Activated CD8-positive, alpha-beta T cell treated with anti-CD3 and anti-CD28 coated beads for 36 hours (primary cell): ENCODE results near the gene RPL36. TPM values are rescaled to one million over a fixed set of nuclear protein-coding genes. Genes with fewer than 3 reads are reported as not detected.
A peak's percentile ranks its signal among the peaks of the same experiment; 100 is the strongest.

ENCODE experiments used
- ATAC-seq: fragments of 200-7000 bp; cut with Tn5 transposase; one replicate; pipeline ENCODE4 v1.10.0; 2021; ENCODE audit warnings: mild to moderate bottlenecking, moderate library complexity
- CTCF ChIA-PET: fragments of 350-600 bp; sonication (Branson Sonifier 250); formaldehyde crosslinking; loops from one replicate; lab custom pipeline; 2021; ENCODE audit warnings: antibody characterized with exemption; lab: Charles Lee
- POLR2A ChIA-PET: fragments of 350-600 bp; sonication (Branson Sonifier 250); formaldehyde crosslinking; loops from one replicate; lab custom pipeline; 2021; ENCODE audit warnings: antibody characterized with exemption; lab: Charles Lee
- DNase-seq: peaks from one replicate; pipeline ENCODE4 v3.0.0-alpha.2; 2020
- H3K27ac Mint-ChIP-seq: one replicate; pipeline ENCODE4 v1.8.0; 2021; ENCODE audit warnings: mild to moderate bottlenecking, mixed read lengths
- H3K27me3 Mint-ChIP-seq: one replicate; pipeline ENCODE4 v1.8.0; 2021; ENCODE audit warnings: mixed read lengths
- H3K36me3 Mint-ChIP-seq: one replicate; pipeline ENCODE4 v1.8.0; 2021; ENCODE audit warnings: low read depth, mixed read lengths
- H3K4me1 Mint-ChIP-seq: one replicate; pipeline ENCODE4 v1.8.0; 2021; ENCODE audit warnings: low read depth, mixed read lengths
- H3K4me3 Mint-ChIP-seq: one replicate; pipeline ENCODE4 v1.8.0; 2021; ENCODE audit warnings: mild to moderate bottlenecking, moderate library complexity, mixed read lengths
- H3K9me3 Mint-ChIP-seq: one replicate; pipeline ENCODE4 v1.8.0; 2021; ENCODE audit warnings: mixed read lengths
- intact Hi-C: fragments of 100-400 bp; cut with micrococcal nuclease; formaldehyde crosslinking; loops from one replicate; pipeline ENCODE4 v1.10.0; 2022
- total RNA-seq, 2 experiments: library from RNA; stranded (reverse); gene quantifications; one replicate each; pipeline ENCODE4 v1.2.3, GENCODE V29; 2021
- TF ChIP-seq, protein P1 (sequence below): fragments of 200-600 bp; IDR thresholded peaks from one replicate; pipeline ENCODE4 v1.8.0; 2022; ENCODE audit warnings: antibody characterized with exemption, mild to moderate bottlenecking

The RPL36 gene
- total RNA-seq, 2 experiments from 2014 or later = 1,711 to 1,715 TPM

GRCh38 chr19:5694167-5694955 lies 4.3 kb downstream of the RPL36 start:
- Mint-ChIP-seq H3K4me1 (peaks cover 10% of the 10 kb centered on the region), H3K36me3 (peaks cover 60% of the 10 kb centered on the region), H3K27me3 (no peaks in the 10 kb centered on the region), H3K4me3 (peak overlapping the region; percentile 99), H3K27ac (no peak overlapping the region), H3K9me3 (no peaks in the 10 kb centered on the region)
- DNase-seq (no peak), ATAC-seq (no peak)
- TF ChIP-seq, protein P1, sequence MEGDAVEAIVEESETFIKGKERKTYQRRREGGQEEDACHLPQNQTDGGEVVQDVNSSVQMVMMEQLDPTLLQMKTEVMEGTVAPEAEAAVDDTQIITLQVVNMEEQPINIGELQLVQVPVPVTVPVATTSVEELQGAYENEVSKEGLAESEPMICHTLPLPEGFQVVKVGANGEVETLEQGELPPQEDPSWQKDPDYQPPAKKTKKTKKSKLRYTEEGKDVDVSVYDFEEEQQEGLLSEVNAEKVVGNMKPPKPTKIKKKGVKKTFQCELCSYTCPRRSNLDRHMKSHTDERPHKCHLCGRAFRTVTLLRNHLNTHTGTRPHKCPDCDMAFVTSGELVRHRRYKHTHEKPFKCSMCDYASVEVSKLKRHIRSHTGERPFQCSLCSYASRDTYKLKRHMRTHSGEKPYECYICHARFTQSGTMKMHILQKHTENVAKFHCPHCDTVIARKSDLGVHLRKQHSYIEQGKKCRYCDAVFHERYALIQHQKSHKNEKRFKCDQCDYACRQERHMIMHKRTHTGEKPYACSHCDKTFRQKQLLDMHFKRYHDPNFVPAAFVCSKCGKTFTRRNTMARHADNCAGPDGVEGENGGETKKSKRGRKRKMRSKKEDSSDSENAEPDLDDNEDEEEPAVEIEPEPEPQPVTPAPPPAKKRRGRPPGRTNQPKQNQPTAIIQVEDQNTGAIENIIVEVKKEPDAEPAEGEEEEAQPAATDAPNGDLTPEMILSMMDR = no peak
- CTCF ChIA-PET = no interaction called here
- POLR2A ChIA-PET = interaction anchor here (0.6 to 20.6 kb wide), 4 partner anchors 18 to 138 kb away, joined by 4 to 516 read pairs (median 5); partner anchors contain the start of genes CATSPERD, DUS3L and LONP1
- intact Hi-C loops = loop anchor here (10.0 kb wide), 1 partner anchor 100 kb away; the partner anchor contains the start of gene DUS3L

DNA sequence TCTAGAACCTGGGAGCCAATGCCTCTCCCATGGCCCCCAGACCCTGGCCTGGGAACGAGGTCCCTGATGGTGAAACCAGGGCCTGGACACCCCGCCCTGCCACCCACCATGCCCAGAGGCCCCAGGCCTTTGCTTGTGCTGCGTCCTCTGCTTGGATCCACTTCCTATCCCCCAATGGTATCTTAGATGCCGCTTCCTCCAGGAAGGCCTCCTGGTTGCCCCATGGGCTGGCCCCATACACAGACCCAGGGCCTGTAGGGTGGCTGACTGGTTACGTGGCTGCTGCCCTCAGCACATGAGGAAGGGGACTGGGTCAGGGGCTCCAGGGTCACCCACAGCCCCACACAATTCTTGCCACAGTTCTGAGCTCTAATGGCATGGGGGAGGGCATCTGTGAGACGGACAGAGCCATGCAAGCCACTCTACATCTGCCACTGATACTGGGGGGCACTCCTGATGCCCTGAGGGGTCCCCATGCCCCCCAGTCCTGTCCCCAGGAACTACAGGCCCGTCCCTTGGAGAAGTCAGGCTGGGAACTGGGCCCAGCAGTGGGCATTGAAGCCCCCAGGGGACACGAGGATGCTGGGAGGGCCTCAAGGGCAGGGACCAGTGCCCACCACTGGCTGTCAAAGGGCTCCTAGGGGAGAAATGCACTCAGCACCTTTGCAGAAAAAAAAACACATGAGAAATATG lies 5.0 kb downstream of the RPL36 start:
- Mint-ChIP-seq H3K27me3 (no peaks in the 10 kb centered on the region), H3K27ac (peak overlapping the region; percentile 42), H3K4me3 (peak overlapping the region; percentile 46), H3K36me3 (peaks cover 59% of the 10 kb centered on the region), H3K4me1 (peaks cover 7% of the 10 kb centered on the region), H3K9me3 (no peaks in the 10 kb centered on the region)
- ChIA-PET POLR2A (interaction anchor here (2.2 to 20.6 kb wide), 2 partner anchors 17 to 96 kb away, joined by 6 to 516 read pairs; partner anchors contain the start of genes CATSPERD, DUS3L and LONP1), CTCF (no interaction called here)
- DNase-seq (no peak), ATAC-seq (no peak)
- intact Hi-C loops = loop anchor here (10.0 kb wide), 1 partner anchor 100 kb away; the partner anchor contains the start of gene DUS3L
- TF ChIP-seq, protein P1 = no peak

GRCh38 chr19:5695649-5696195 lies 5.6 kb downstream of the RPL36 start:
- H3K4me1 Mint-ChIP-seq = peaks cover 7% of the 10 kb centered on the region
- no peaks in the 10 kb centered on the region for H3K9me3 Mint-ChIP-seq
- H3K27me3 Mint-ChIP-seq = no peaks in the 10 kb centered on the region
- CTCF ChIA-PET = no interaction called here
- no peak overlapping the region for H3K27ac Mint-ChIP-seq
- peaks cover 57% of the 10 kb centered on the region for H3K36me3 Mint-ChIP-seq
- ATAC-seq = no peak
- TF ChIP-seq, protein P1 = no peak
- POLR2A ChIA-PET = interaction anchor here (2.2 to 20.6 kb wide), 2 partner anchors 17 to 95 kb away, joined by 6 to 516 read pairs; partner anchors contain the start of genes CATSPERD, DUS3L and LONP1
- no peak for DNase-seq
- intact Hi-C loops = loop anchor here (10.0 kb wide), 1 partner anchor 99 kb away; the partner anchor contains the start of gene DUS3L
- H3K4me3 Mint-ChIP-seq = no peak overlapping the region

DNA sequence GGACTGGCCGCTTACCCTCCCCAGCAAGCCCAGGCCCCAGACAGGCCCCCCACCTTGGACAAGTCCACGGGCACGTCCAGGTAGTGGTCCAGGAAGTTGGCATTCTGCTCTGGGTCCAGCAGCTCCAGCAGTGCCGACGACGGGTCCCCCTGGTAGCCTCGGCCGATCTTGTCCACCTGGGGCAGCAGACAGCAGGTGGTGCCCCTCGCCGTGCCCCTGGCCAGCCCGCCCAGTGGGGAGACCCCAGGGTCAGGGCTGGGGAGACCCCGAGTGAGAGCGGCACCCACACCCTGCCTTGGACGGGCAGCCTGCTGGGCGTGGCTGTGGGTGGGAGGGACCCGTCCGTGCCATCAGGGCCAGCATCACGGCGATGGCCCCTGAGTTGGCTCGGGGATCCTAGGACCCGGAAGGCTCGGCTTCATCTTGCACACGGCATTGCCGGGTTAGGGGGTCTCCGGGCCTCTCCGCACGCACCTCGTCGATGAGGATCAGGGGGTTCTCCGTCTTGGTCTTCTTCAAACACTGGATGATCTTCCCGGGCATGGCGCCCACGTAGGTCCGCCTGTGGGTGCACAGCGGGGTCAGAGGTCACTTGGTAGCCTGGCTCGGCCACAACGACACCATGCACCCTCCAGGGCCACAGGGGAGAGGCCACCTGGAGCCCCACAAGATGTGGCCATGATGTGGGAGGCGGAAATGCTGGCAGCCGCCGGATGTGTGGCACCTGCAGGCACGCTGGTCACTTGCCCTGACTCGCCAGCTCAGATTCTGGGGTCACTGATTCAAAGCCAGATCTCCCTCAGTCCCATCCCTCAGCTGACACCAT lies 6.3 kb downstream of the RPL36 start:
- Mint-ChIP-seq H3K27me3 (no peaks in the 10 kb centered on the region), H3K4me3 (no peak overlapping the region), H3K36me3 (peaks cover 57% of the 10 kb centered on the region), H3K9me3 (no peaks in the 10 kb centered on the region), H3K4me1 (peaks cover 7% of the 10 kb centered on the region), H3K27ac (no peak overlapping the region)
- DNase-seq (no peak), ATAC-seq (no peak)
- ChIA-PET POLR2A (interaction anchor here (1.1 to 20.6 kb wide), 2 partner anchors 16 to 207 kb away, joined by 3 to 516 read pairs; partner anchors contain the start of genes CATSPERD, LONP1 and NDUFA11), CTCF (no interaction called here)
- intact Hi-C loops = loop anchor here (10.0 kb wide), 1 partner anchor 98 kb away; the partner anchor contains the start of gene DUS3L
- TF ChIP-seq, protein P1 = no peak
